HEK293 (cell line): ENCODE results near the gene NSFL1C.

Experiments
- GLI2 ChIP-seq: fragments of 450-650 bp; formaldehyde crosslinking; IDR thresholded peaks from 2 replicates; pipeline ENCODE4; 2017; ENCODE audit warnings: missing biosample characterization, missing genetic modification characterization, low read depth, borderline replicate concordance
- HOXD13 ChIP-seq: sonication (generic); formaldehyde crosslinking; IDR thresholded peaks from 2 replicates; pipeline ENCODE4 v1.8.0; 2022; ENCODE audit warnings: missing genetic modification reagents, borderline replicate concordance
- REPIN1 ChIP-seq: fragments of 450-650 bp; formaldehyde crosslinking; IDR thresholded peaks from 2 replicates; pipeline ENCODE4 v1.5.1; 2017; ENCODE audit warnings: missing biosample characterization, missing genetic modification characterization, low read depth
- SP2 ChIP-seq: fragments of 450-650 bp; formaldehyde crosslinking; IDR thresholded peaks from 2 replicates; pipeline ENCODE4 v1.5.1; 2016; ENCODE audit warnings: missing biosample characterization, missing genetic modification characterization
- ZBTB20 ChIP-seq: fragments of 450-650 bp; formaldehyde crosslinking; IDR thresholded peaks from 2 replicates; pipeline ENCODE4 v1.5.1; 2016; ENCODE audit warnings: missing biosample characterization, missing genetic modification characterization
- ZIC2 ChIP-seq: fragments of 450-650 bp; formaldehyde crosslinking; IDR thresholded peaks from 2 replicates; pipeline ENCODE4 v1.5.1; 2016; ENCODE audit warnings: missing biosample characterization, missing genetic modification characterization
- ZNF112 ChIP-seq: fragments of 450-650 bp; formaldehyde crosslinking; IDR thresholded peaks from 2 replicates; pipeline ENCODE4 v1.5.0; 2017; ENCODE audit warnings: missing biosample characterization, missing genetic modification characterization
- ZNF211 ChIP-seq: fragments of 450-650 bp; formaldehyde crosslinking; IDR thresholded peaks from 2 replicates; pipeline ENCODE4 v1.5.1; 2016; ENCODE audit warnings: low read depth, missing biosample characterization, missing genetic modification characterization
- ZNF23 ChIP-seq: fragments of 450-650 bp; formaldehyde crosslinking; IDR thresholded peaks from 2 replicates; pipeline ENCODE4 v1.5.1; 2016; ENCODE audit warnings: missing biosample characterization, missing genetic modification characterization, borderline replicate concordance
- ZNF335 ChIP-seq: fragments of 450-650 bp; formaldehyde crosslinking; conservative IDR thresholded peaks from 2 replicates; pipeline ENCODE4 v1.5.1; 2016; ENCODE audit warnings: missing biosample characterization, missing genetic modification characterization
- ZNF391 ChIP-seq: fragments of 450-650 bp; formaldehyde crosslinking; IDR thresholded peaks from 2 replicates; pipeline ENCODE4 v1.5.1; 2016; ENCODE audit warnings: low read depth, missing biosample characterization, missing genetic modification characterization, borderline replicate concordance
- ZNF433 ChIP-seq: fragments of 450-650 bp; formaldehyde crosslinking; IDR thresholded peaks from 2 replicates; pipeline ENCODE4 v1.5.1; 2016; ENCODE audit warnings: missing biosample characterization, missing genetic modification characterization, low read depth
- ZNF560 ChIP-seq: fragments of 450-650 bp; formaldehyde crosslinking; IDR thresholded peaks from 2 replicates; pipeline ENCODE4 v1.5.1; 2017; ENCODE audit warnings: missing biosample characterization, missing genetic modification characterization, borderline replicate concordance
- ZNF600 ChIP-seq: fragments of 450-650 bp; formaldehyde crosslinking; IDR thresholded peaks from 2 replicates; pipeline ENCODE4 v1.5.1; 2016; ENCODE audit warnings: missing biosample characterization, missing genetic modification characterization
- ZNF830 ChIP-seq: fragments of 450-650 bp; IDR thresholded peaks from 2 replicates; pipeline ENCODE4 v1.5.0; 2018; ENCODE audit warnings: missing biosample characterization, missing genetic modification characterization, low read depth, mild to moderate bottlenecking, moderate library complexity
- TF ChIP-seq, protein P1 (sequence below): fragments of 450-650 bp; formaldehyde crosslinking; conservative IDR thresholded peaks from 2 replicates; pipeline ENCODE4 v1.5.1; 2016; ENCODE audit warnings: low read depth, missing biosample characterization, missing genetic modification characterization
- TF ChIP-seq, protein P2 (sequence below): fragments of 450-650 bp; formaldehyde crosslinking; IDR thresholded peaks from 2 replicates; pipeline ENCODE4 v1.5.1; 2016; ENCODE audit warnings: missing biosample characterization, missing genetic modification characterization
- TF ChIP-seq, protein P3 (sequence below): fragments of 450-650 bp; formaldehyde crosslinking; IDR thresholded peaks from 2 replicates; pipeline ENCODE4 v1.5.1; 2016; ENCODE audit warnings: missing biosample characterization, missing genetic modification characterization
- TF ChIP-seq, protein P4 (sequence below): fragments of 450-650 bp; formaldehyde crosslinking; IDR thresholded peaks from 2 replicates; pipeline ENCODE4 v1.5.1; 2016; ENCODE audit warnings: missing biosample characterization, missing genetic modification characterization
- TF ChIP-seq, protein P5 (sequence below): fragments of 450-650 bp; formaldehyde crosslinking; IDR thresholded peaks from 2 replicates; pipeline ENCODE4 v1.5.1; 2016; ENCODE audit warnings: missing biosample characterization, missing genetic modification characterization, borderline replicate concordance

The NSFL1C gene

DNA sequence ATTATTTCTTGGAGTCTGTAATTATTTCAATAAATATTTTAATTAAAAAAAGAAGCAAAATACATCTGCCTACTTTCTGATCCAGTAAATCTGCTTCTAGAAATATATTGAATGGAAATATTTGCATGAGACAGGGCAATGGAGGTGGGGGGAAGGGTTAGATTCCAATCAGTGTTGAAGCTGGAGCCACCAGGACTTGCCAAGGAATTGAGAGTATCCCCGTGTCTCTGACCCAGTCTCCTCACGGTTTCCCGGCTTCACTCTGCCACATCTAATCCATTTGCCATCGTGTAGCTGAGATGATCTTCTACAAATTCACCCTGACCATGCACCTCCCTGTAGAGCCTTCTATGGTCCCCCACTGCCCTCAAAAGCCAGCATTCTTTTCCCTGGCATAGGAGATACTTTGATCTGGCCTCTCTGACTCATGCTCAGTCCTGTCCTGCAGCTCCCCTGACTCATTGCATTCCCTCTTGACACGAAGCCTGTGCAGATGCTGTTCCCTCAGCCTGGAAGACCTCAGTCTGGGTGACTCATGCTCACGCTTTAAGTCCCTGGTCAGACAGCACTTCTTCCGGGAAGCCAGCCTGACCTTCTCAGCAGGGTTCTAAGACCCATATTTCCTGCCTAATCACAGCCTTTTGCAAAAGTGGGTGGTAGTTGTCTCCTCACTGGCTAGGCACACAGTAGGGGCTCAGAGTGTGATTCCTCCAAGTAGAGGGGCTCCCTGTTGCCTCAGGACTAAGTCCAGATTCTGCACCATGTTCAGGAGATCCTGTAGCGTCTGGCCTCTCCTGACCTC is 50.8 kb downstream of the NSFL1C start (continued):
- TF ChIP-seq, protein P1, sequence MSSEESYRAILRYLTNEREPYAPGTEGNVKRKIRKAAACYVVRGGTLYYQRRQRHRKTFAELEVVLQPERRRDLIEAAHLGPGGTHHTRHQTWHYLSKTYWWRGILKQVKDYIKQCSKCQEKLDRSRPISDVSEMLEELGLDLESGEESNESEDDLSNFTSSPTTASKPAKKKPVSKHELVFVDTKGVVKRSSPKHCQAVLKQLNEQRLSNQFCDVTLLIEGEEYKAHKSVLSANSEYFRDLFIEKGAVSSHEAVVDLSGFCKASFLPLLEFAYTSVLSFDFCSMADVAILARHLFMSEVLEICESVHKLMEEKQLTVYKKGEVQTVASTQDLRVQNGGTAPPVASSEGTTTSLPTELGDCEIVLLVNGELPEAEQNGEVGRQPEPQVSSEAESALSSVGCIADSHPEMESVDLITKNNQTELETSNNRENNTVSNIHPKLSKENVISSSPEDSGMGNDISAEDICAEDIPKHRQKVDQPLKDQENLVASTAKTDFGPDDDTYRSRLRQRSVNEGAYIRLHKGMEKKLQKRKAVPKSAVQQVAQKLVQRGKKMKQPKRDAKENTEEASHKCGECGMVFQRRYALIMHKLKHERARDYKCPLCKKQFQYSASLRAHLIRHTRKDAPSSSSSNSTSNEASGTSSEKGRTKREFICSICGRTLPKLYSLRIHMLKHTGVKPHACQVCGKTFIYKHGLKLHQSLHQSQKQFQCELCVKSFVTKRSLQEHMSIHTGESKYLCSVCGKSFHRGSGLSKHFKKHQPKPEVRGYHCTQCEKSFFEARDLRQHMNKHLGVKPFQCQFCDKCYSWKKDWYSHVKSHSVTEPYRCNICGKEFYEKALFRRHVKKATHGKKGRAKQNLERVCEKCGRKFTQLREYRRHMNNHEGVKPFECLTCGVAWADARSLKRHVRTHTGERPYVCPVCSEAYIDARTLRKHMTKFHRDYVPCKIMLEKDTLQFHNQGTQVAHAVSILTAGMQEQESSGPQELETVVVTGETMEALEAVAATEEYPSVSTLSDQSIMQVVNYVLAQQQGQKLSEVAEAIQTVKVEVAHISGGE (tag by site-specific recombination), result no peak
- 0 out of 2 replicates have a peak, but pooled peaks have one; percentile 41 for TF ChIP-seq ZNF391 (tag by site-specific recombination)
- no peak for TF ChIP-seq GLI2
- TF ChIP-seq ZNF335 (tag by site-specific recombination), result 0 out of 2 replicates have a peak, but pooled peaks have one; percentile 29
- TF ChIP-seq, protein P2, sequence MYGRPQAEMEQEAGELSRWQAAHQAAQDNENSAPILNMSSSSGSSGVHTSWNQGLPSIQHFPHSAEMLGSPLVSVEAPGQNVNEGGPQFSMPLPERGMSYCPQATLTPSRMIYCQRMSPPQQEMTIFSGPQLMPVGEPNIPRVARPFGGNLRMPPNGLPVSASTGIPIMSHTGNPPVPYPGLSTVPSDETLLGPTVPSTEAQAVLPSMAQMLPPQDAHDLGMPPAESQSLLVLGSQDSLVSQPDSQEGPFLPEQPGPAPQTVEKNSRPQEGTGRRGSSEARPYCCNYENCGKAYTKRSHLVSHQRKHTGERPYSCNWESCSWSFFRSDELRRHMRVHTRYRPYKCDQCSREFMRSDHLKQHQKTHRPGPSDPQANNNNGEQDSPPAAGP (tag by site-specific recombination), result peak; percentile 77
- TF ChIP-seq, protein P3, sequence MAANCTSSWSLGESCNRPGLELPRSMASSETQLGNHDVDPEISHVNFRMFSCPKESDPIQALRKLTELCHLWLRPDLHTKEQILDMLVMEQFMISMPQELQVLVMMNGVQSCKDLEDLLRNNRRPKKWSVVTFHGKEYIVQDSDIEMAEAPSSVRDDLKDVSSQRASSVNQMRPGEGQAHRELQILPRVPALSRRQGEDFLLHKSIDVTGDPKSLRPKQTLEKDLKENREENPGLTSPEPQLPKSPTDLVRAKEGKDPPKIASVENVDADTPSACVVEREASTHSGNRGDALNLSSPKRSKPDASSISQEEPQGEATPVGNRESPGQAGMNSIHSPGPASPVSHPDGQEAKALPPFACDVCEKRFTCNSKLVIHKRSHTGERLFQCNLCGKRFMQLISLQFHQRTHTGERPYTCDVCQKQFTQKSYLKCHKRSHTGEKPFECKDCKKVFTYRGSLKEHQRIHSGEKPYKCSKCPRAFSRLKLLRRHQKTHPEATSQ, result 0 out of 2 replicates have a peak, but pooled peaks have one; percentile 82
- peak; percentile 73 for TF ChIP-seq ZIC2 (tag by site-specific recombination)
- peak; percentile 61; the same call in 1 of the 2 replicates for TF ChIP-seq ZBTB20 (tag by site-specific recombination)
- no peak for TF ChIP-seq ZNF23 (tag by site-specific recombination)
- peak; percentile 94 for TF ChIP-seq ZNF600 (tag by site-specific recombination)
- no peak for TF ChIP-seq ZNF433 (tag by site-specific recombination)
- TF ChIP-seq ZNF830 (tag by site-specific recombination), result no peak
- TF ChIP-seq ZNF211 (tag by site-specific recombination), result no peak
- TF ChIP-seq, protein P4, sequence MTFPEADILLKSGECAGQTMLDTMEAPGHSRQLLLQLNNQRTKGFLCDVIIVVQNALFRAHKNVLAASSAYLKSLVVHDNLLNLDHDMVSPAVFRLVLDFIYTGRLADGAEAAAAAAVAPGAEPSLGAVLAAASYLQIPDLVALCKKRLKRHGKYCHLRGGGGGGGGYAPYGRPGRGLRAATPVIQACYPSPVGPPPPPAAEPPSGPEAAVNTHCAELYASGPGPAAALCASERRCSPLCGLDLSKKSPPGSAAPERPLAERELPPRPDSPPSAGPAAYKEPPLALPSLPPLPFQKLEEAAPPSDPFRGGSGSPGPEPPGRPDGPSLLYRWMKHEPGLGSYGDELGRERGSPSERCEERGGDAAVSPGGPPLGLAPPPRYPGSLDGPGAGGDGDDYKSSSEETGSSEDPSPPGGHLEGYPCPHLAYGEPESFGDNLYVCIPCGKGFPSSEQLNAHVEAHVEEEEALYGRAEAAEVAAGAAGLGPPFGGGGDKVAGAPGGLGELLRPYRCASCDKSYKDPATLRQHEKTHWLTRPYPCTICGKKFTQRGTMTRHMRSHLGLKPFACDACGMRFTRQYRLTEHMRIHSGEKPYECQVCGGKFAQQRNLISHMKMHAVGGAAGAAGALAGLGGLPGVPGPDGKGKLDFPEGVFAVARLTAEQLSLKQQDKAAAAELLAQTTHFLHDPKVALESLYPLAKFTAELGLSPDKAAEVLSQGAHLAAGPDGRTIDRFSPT (tag by site-specific recombination), result peak; percentile 88
- TF ChIP-seq ZNF560 (tag by site-specific recombination), result no peak
- no peak for TF ChIP-seq REPIN1
- TF ChIP-seq, protein P5, sequence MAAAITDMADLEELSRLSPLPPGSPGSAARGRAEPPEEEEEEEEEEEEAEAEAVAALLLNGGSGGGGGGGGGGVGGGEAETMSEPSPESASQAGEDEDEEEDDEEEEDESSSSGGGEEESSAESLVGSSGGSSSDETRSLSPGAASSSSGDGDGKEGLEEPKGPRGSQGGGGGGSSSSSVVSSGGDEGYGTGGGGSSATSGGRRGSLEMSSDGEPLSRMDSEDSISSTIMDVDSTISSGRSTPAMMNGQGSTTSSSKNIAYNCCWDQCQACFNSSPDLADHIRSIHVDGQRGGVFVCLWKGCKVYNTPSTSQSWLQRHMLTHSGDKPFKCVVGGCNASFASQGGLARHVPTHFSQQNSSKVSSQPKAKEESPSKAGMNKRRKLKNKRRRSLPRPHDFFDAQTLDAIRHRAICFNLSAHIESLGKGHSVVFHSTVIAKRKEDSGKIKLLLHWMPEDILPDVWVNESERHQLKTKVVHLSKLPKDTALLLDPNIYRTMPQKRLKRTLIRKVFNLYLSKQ (tag by site-specific recombination), result no peak
- no peak for TF ChIP-seq SP2 (tag by site-specific recombination)
- no peak for TF ChIP-seq HOXD13 (CRISPR knock-in tag)
- TF ChIP-seq ZNF112 (tag by site-specific recombination), result no peak
